ENCODE measurements around the gene CDH23. TPM values are rescaled to one million over a fixed set of nuclear protein-coding genes. Genes with fewer than 3 reads are reported as not detected.
A peak's percentile ranks its signal among the peaks of the same experiment; 100 is the strongest.

The CDH23 gene
- total RNA-seq, 6 donors from 2014 or later = 4.7 to 29.3 (median 10.4) TPM

DNA sequence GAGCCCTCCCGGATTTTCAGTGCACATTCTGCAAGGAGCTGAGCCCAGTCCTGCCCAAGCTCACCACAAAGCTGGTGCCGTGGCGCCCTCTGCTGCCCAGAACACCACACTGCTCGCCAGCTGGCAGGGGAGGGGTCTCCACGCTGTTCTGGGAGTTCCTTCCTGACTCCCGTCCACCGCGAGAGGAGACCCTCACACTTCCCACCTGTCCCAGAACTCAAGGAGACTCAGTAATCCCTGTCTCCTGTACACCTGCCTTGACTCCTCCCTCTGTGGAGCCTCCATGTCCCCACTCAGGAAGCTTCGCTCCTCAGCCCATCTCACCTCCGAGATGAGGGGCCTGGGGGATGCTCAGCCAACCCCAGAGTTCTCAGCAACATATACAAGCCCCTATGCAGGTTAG is 311.6 kb downstream of the CDH23 start:
- Histone ChIP-seq H3K27ac (no peak overlapping the region), H3K4me1 (peaks cover 7 to 23% (median 18%) of the 10 kb centered on the region in 4 donors), H3K4me3 (no peak overlapping the region), H3K36me3 (no peaks in the 10 kb centered on the region), H3K9me3 (no peaks in the 10 kb centered on the region), H3K27me3 (no peaks in the 10 kb centered on the region)
- peak; percentile 34 to 65 for ATAC-seq (ENCODE audit: low FRiP score in 2 of 2)
- WGBS, 2 donors = 19 to 20% methylated on average over 4 to 10 of the region's 10 CpGs
- peak; percentile 87 to 94 (median 89) for TF ChIP-seq CTCF (IDR thresholded peaks at IDR 0.05)
- TF ChIP-seq POLR2AphosphoS5 (IDR thresholded peaks at IDR 0.05) = no peak
- no peak for TF ChIP-seq POLR2A (IDR thresholded peaks at IDR 0.05)
- no peak for TF ChIP-seq EP300 (IDR thresholded peaks at IDR 0.05)
- DNase-seq = peak; percentile 68 to 88

GRCh38 chr10:71708897-71709882 is 312.5 kb downstream of the CDH23 start:
- no peak for ATAC-seq (ENCODE audit: low FRiP score in 2 of 2)

GRCh38 chr10:71710519-71710918 is 313.8 kb downstream of the CDH23 start:
- Histone ChIP-seq H3K4me1 (peaks cover 29 to 45% (median 39%) of the 10 kb centered on the region in 4 donors), H3K27ac (no peak overlapping the region), H3K9me3 (no peaks in the 10 kb centered on the region), H3K4me3 (no peak overlapping the region), H3K36me3 (no peaks in the 10 kb centered on the region), H3K27me3 (no peaks in the 10 kb centered on the region)
- ATAC-seq (ENCODE audit: low FRiP score in 2 of 2) (no peak), DNase-seq (no peak)
- no peak for TF ChIP-seq EP300 (IDR thresholded peaks at IDR 0.05)
- no peak for TF ChIP-seq POLR2A (IDR thresholded peaks at IDR 0.05)
- TF ChIP-seq POLR2AphosphoS5 (IDR thresholded peaks at IDR 0.05) = no peak
- no peak for TF ChIP-seq CTCF (IDR thresholded peaks at IDR 0.05)
- WGBS, 2 donors = 90% methylated on average over 2 of the region's 2 CpGs; no CpG with 5 or more reads in 1 of the 2 donors

More at GRCh38 chr10:71708897-71709882, 312.5 kb downstream of the CDH23 start:
- Histone ChIP-seq H3K36me3 (no peaks in the 10 kb centered on the region), H3K9me3 (no peaks in the 10 kb centered on the region), H3K27me3 (no peaks in the 10 kb centered on the region), H3K27ac (no peak overlapping the region), H3K4me3 (no peak overlapping the region), H3K4me1 (peaks cover 16 to 32% (median 27%) of the 10 kb centered on the region in 4 donors)
- WGBS, 2 donors = 74 to 75% methylated on average over 13 to 28 of the region's 28 CpGs
- no peak for TF ChIP-seq POLR2A (IDR thresholded peaks at IDR 0.05)
- no peak for TF ChIP-seq EP300 (IDR thresholded peaks at IDR 0.05)
- TF ChIP-seq POLR2AphosphoS5 (IDR thresholded peaks at IDR 0.05) = no peak
- no peak for TF ChIP-seq CTCF (IDR thresholded peaks at IDR 0.05)
- no peak for DNase-seq

DNA sequence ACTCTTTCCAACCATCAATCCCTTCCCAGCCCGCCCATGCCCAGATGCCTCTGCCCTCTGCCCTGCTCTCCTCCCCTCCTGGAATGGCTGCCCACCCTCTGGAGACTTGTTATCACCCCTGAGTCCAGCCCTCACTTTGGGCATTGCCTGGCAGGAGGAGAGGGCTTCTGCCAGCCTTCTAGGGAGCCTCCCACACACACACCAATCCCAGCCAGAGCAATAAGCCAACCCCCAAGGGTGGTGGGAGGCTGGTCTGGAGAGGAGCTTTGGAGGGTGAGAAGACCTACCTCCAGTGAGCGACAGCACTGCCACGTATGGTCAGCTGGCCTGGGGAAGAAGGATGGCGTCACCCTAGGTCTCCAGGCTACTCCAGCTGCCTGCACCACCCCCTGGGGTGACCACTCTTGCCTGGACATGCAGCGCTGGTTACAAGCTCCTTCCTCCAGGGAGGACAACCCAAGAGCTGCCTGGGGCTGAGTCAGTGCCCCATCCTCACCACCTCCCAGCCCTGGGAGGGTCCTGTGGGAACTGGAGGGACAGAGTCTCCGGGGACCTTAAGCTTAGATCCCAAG is 314.4 kb downstream of the CDH23 start:
- H3K36me3 ChIP-seq = no peaks in the 10 kb centered on the region
- no peak for TF ChIP-seq EP300 (IDR thresholded peaks at IDR 0.05)
- TF ChIP-seq POLR2A (IDR thresholded peaks at IDR 0.05) = no peak
- TF ChIP-seq POLR2AphosphoS5 (IDR thresholded peaks at IDR 0.05) = no peak
- no peak for TF ChIP-seq CTCF (IDR thresholded peaks at IDR 0.05)
- DNase-seq = no peak
- H3K4me3 ChIP-seq = no peak overlapping the region
- H3K4me1 ChIP-seq = peaks cover 35 to 51% (median 42%) of the 10 kb centered on the region in 4 donors
- no peak for ATAC-seq (ENCODE audit: low FRiP score in 2 of 2)
- 91 to 94% methylated on average over 2 to 6 of the region's 6 CpGs for WGBS, 2 donors
- no peaks in the 10 kb centered on the region for H3K9me3 ChIP-seq
- no peaks in the 10 kb centered on the region for H3K27me3 ChIP-seq
- H3K27ac ChIP-seq = peak overlapping the region in 1 of 4 donors; percentile 90

Measured in upper lobe of left lung (tissue), 6 donors.